Measurements from ENCODE around the gene MAMLD1.

MAMLD1 gene

GRCh38 chrX:150348365-150348764 lies 14.8 kb upstream of the MAMLD1 start:
- TF ChIP-seq CTCF (conservative IDR thresholded peaks at IDR 0.05; ENCODE audit: low read depth) = no peak
- POLR2A ChIA-PET (ENCODE audit: low non-redundant PET) = no interaction called here
- no peak for DNase-seq (ENCODE audit: low spot score)
- H3K27ac ChIP-seq = no peak overlapping the region
- CTCF ChIA-PET = no interaction called here

- DNase-seq (ENCODE audit: low spot score) = no peak
- no peak overlapping the region for H3K27ac ChIP-seq
- TF ChIP-seq CTCF (conservative IDR thresholded peaks at IDR 0.05; ENCODE audit: low read depth) = no peak
- ChIA-PET POLR2A (ENCODE audit: low non-redundant PET) (no interaction called here), CTCF (interaction anchor here (0.7 kb wide), 1 partner anchor 115 kb away, joined by 3 read pairs; no protein-coding TSS in a partner anchor)
These were observed 11.0 kb upstream of the MAMLD1 start for GRCh38 chrX:150352114-150352513.

GRCh38 chrX:150352581-150352980 lies 10.5 kb upstream of the MAMLD1 start:
- ChIA-PET CTCF (interaction anchor here (0.6 kb wide), 2 partner anchors 111 to 117 kb away, joined by 3 to 5 read pairs; no protein-coding TSS in a partner anchor), POLR2A (ENCODE audit: low non-redundant PET) (no interaction called here)
- no peak for TF ChIP-seq CTCF (conservative IDR thresholded peaks at IDR 0.05; ENCODE audit: low read depth)
- no peak for DNase-seq (ENCODE audit: low spot score)
- no peak overlapping the region for H3K27ac ChIP-seq

GRCh38 chrX:150355913-150356312 lies 7.2 kb upstream of the MAMLD1 start:
- POLR2A ChIA-PET (ENCODE audit: low non-redundant PET) = no interaction called here
- no peak for DNase-seq (ENCODE audit: low spot score)
- no peak overlapping the region for H3K27ac ChIP-seq
- CTCF ChIA-PET = no interaction called here
- TF ChIP-seq CTCF (conservative IDR thresholded peaks at IDR 0.05; ENCODE audit: low read depth) = no peak

GRCh38 chrX:150357790-150358189 lies 5.3 kb upstream of the MAMLD1 start:
- no peak overlapping the region for H3K27ac ChIP-seq
- no peak for TF ChIP-seq CTCF (conservative IDR thresholded peaks at IDR 0.05; ENCODE audit: low read depth)
- POLR2A ChIA-PET (ENCODE audit: low non-redundant PET) = no interaction called here
- no peak for DNase-seq (ENCODE audit: low spot score)
- CTCF ChIA-PET = interaction anchor here (0.6 kb wide), 1 partner anchor 308 kb away, joined by 3 read pairs; no protein-coding TSS in a partner anchor

GRCh38 chrX:150358651-150359050 lies 4.5 kb upstream of the MAMLD1 start:
- no peak overlapping the region for H3K27ac ChIP-seq
- TF ChIP-seq CTCF (conservative IDR thresholded peaks at IDR 0.05; ENCODE audit: low read depth) = no peak
- DNase-seq (ENCODE audit: low spot score) = no peak
- ChIA-PET POLR2A (ENCODE audit: low non-redundant PET) (no interaction called here), CTCF (interaction anchor here (0.6 kb wide), 1 partner anchor 314 kb away, joined by 3 read pairs; no protein-coding TSS in a partner anchor)

Data from RWPE1 (cell line).